Esophagus squamous epithelium (tissue), 5 donors: Measurements from ENCODE around the gene BAZ2B. TPM values are rescaled to one million over a fixed set of nuclear protein-coding genes. Genes with fewer than 3 reads are reported as not detected.

Experiments
- DNase-seq: peaks from one replicate; lab custom pipeline; 2025; lab: John Stamatoyannopoulos, UW
- H3K27ac ChIP-seq, 4 donors: fragments of 200-600 bp; sonication (generic); one replicate each; pipeline ENCODE4 v1.5.1; 2016 to 2019; ENCODE audit warnings: mild to moderate bottlenecking in 1 of 4
- H3K27me3 ChIP-seq, 4 donors: fragments of 200-600 bp; sonication (generic); 1 replicate in 3 of 4; 2 replicates in 1 of 4; pipeline versions ENCODE4 v1.5.1 to v1.6.0; 2017 to 2021; ENCODE audit warnings: antibody characterized with exemption in 1 of 4
- H3K36me3 ChIP-seq, 3 donors: fragments of 200-600 bp; sonication (generic); one replicate each; pipeline ENCODE4 v1.5.1; 2016 to 2019
- H3K4me1 ChIP-seq, 3 donors: fragments of 200-600 bp; sonication (generic); one replicate each; pipeline ENCODE4 v1.5.1; 2017 to 2019
- H3K4me3 ChIP-seq, 4 donors: fragments of 200-600 bp; sonication (generic); 1 replicate in 3 of 4; 2 replicates in 1 of 4; pipeline ENCODE4 v1.5.1; 2016 to 2019; ENCODE audit warnings: mild to moderate bottlenecking in 2 of 4, moderate library complexity in 1 of 4
- H3K9me3 ChIP-seq, 3 donors: fragments of 200-600 bp; sonication (generic); one replicate each; pipeline ENCODE4 v1.5.1; 2016 to 2019
- POLR2A ChIP-seq, 4 donors: fragments of 450-650 bp; IDR thresholded peaks; one replicate each; pipeline ENCODE4 v1.6.1; 2017; ENCODE audit warnings: antibody characterized with exemption in 4 of 4, mild to moderate bottlenecking in 4 of 4, moderate library complexity in 3 of 4
- WGBS, 2 donors: methylation state at CpG; one replicate each; pipeline ENCODE4 v1.1.5; 2018; 5-methylcytosine and 5-hydroxymethylcytosine counted together
- intact Hi-C: fragments of 100-400 bp; cut with DNase I; formaldehyde crosslinking; loops from one replicate; pipeline ENCODE4 v1.15.0; 2022
- total RNA-seq, 4 donors: library from RNA; depleted of rRNA; stranded (reverse); fragments of >200 nt; gene quantifications; one replicate each; pipeline ENCODE4 v1.1.0, GENCODE V29; 2016
- TF ChIP-seq, protein P1 (sequence below), 6 experiments: fragments of 450-650 bp in 4 of 6; fragments of 200-600 bp in 2 of 6; sonication (generic) in 2 of 6; IDR thresholded peaks; one replicate each; pipeline ENCODE4 v1.5.1; 2016 to 2019; ENCODE audit warnings: antibody characterized with exemption in 6 of 6, mild to moderate bottlenecking in 4 of 6, moderate library complexity in 4 of 6
- donor health status: DM: yes; HTN: yes; CAD: no.

The BAZ2B gene, protein sequence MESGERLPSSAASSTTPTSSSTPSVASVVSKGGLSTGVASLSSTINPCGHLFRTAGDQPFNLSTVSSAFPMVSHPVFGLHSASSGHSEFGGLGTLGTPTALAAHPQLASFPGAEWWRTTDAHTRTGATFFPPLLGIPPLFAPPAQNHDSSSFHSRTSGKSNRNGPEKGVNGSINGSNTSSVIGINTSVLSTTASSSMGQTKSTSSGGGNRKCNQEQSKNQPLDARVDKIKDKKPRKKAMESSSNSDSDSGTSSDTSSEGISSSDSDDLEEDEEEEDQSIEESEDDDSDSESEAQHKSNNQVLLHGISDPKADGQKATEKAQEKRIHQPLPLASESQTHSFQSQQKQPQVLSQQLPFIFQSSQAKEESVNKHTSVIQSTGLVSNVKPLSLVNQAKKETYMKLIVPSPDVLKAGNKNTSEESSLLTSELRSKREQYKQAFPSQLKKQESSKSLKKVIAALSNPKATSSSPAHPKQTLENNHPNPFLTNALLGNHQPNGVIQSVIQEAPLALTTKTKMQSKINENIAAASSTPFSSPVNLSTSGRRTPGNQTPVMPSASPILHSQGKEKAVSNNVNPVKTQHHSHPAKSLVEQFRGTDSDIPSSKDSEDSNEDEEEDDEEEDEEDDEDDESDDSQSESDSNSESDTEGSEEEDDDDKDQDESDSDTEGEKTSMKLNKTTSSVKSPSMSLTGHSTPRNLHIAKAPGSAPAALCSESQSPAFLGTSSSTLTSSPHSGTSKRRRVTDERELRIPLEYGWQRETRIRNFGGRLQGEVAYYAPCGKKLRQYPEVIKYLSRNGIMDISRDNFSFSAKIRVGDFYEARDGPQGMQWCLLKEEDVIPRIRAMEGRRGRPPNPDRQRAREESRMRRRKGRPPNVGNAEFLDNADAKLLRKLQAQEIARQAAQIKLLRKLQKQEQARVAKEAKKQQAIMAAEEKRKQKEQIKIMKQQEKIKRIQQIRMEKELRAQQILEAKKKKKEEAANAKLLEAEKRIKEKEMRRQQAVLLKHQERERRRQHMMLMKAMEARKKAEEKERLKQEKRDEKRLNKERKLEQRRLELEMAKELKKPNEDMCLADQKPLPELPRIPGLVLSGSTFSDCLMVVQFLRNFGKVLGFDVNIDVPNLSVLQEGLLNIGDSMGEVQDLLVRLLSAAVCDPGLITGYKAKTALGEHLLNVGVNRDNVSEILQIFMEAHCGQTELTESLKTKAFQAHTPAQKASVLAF (N-terminal part only)
- total RNA-seq = 10 to 100 TPM; 41.6 to 94.6 (median 54.1) TPM

- H3K27ac ChIP-seq = peak within 1 kb of the TSS; percentile 95 to 98 (median 97)
- peak within 1 kb of the TSS; percentile 58 to 89 (median 78) for H3K4me3 ChIP-seq
- intact Hi-C loops = no loop called here
- no peaks in the 10 kb centered on the region for H3K27me3 ChIP-seq
- peaks cover 0 to 46% (median 9%) of the 10 kb centered on the region in 3 donors for H3K4me1 ChIP-seq
- no peaks in the 10 kb centered on the region for H3K9me3 ChIP-seq
- WGBS, 2 donors = 1 to 10% methylated on average over 6 of the region's 6 CpGs
- no peaks in the 10 kb centered on the region for H3K36me3 ChIP-seq
- DNase-seq = no peak
- TF ChIP-seq, protein P1, sequence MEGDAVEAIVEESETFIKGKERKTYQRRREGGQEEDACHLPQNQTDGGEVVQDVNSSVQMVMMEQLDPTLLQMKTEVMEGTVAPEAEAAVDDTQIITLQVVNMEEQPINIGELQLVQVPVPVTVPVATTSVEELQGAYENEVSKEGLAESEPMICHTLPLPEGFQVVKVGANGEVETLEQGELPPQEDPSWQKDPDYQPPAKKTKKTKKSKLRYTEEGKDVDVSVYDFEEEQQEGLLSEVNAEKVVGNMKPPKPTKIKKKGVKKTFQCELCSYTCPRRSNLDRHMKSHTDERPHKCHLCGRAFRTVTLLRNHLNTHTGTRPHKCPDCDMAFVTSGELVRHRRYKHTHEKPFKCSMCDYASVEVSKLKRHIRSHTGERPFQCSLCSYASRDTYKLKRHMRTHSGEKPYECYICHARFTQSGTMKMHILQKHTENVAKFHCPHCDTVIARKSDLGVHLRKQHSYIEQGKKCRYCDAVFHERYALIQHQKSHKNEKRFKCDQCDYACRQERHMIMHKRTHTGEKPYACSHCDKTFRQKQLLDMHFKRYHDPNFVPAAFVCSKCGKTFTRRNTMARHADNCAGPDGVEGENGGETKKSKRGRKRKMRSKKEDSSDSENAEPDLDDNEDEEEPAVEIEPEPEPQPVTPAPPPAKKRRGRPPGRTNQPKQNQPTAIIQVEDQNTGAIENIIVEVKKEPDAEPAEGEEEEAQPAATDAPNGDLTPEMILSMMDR (IDR thresholded peaks at IDR 0.05) = no peak
- peak in 1 of 4 donors; percentile 41 for TF ChIP-seq POLR2A (IDR thresholded peaks at IDR 0.05)
Measured at GRCh38 chr2:159616286-159616701, at the start of gene BAZ2B. TSS of gene BAZ2B (minus strand) at chr2:159616548. CDS start at chr2:159478719, 137,829 bp downstream.

DNA sequence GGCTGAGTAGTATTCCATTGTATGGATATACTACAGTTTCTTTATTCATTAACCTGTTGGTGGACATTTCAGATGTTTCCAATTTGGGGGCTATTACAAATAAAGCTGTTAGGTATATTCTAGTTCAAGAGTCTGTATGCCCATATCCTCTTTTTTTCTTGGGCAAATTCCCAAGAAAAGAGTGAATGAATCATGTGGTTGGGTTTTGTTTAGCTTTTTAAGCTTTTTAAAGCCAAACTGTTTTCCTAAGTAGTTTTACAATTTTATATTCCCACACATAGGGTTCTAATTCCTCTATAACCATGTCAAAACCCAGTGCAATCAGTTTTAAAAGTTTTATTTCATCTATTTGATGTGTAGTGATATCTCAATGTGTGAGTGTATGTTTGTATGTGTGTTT, 44.9 kb upstream of the BAZ2B start:
- H3K4me1 ChIP-seq = no peaks in the 10 kb centered on the region
- intact Hi-C loops = no loop called here
- H3K27ac ChIP-seq = no peak overlapping the region
- H3K36me3 ChIP-seq = no peaks in the 10 kb centered on the region
- no peaks in the 10 kb centered on the region for H3K27me3 ChIP-seq
- TF ChIP-seq, protein P1 (IDR thresholded peaks at IDR 0.05) = no peak
- H3K9me3 ChIP-seq = no peaks in the 10 kb centered on the region
- H3K4me3 ChIP-seq = no peak overlapping the region
- no peak for DNase-seq

- no peaks in the 10 kb centered on the region for H3K4me1 ChIP-seq
- TF ChIP-seq, protein P1 (IDR thresholded peaks at IDR 0.05) = no peak
- no peak for TF ChIP-seq POLR2A (IDR thresholded peaks at IDR 0.05)
- intact Hi-C loops = no loop called here
- H3K36me3 ChIP-seq = no peaks in the 10 kb centered on the region
- no peaks in the 10 kb centered on the region for H3K27me3 ChIP-seq
- no peak overlapping the region for H3K4me3 ChIP-seq
- WGBS, 2 donors = 62 to 70% methylated on average over 6 of the region's 6 CpGs
- DNase-seq = no peak
- no peak overlapping the region for H3K27ac ChIP-seq
- no peaks in the 10 kb centered on the region for H3K9me3 ChIP-seq
Measured at GRCh38 chr2:159658881-159659873, 42.8 kb upstream of the BAZ2B start.

GRCh38 chr2:159653962-159654361, 37.6 kb upstream of the BAZ2B start:
- intact Hi-C loops = no loop called here
- DNase-seq = no peak
- WGBS, 2 donors = 86 to 100% methylated on average over 2 of the region's 2 CpGs
- Histone ChIP-seq H3K9me3 (no peaks in the 10 kb centered on the region), H3K27ac (no peak overlapping the region), H3K4me1 (no peaks in the 10 kb centered on the region), H3K4me3 (no peak overlapping the region), H3K36me3 (no peaks in the 10 kb centered on the region), H3K27me3 (no peaks in the 10 kb centered on the region)
- TF ChIP-seq, protein P1 (IDR thresholded peaks at IDR 0.05) = no peak
- TF ChIP-seq POLR2A (IDR thresholded peaks at IDR 0.05) = no peak
